Astrocyte (in vitro differentiated cells and primary cell): Measurements from ENCODE around the gene RTN4RL2.

Experiments used
- EZH2 ChIP-seq: IDR thresholded peaks from 2 replicates; pipeline ENCODE4 v1.6.1; 2012; ENCODE audit warnings: mild to moderate bottlenecking, low read length, inconsistent platforms; ENCODE audit not compliant: insufficient read depth
- TF ChIP-seq, protein P1 (sequence below): IDR thresholded peaks from 2 replicates; pipeline ENCODE4 v1.5.1; 2011; ENCODE audit warnings: low read depth, mild to moderate bottlenecking, inconsistent platforms, low read length, moderate library complexity; ENCODE audit not compliant: insufficient read depth

DNA sequence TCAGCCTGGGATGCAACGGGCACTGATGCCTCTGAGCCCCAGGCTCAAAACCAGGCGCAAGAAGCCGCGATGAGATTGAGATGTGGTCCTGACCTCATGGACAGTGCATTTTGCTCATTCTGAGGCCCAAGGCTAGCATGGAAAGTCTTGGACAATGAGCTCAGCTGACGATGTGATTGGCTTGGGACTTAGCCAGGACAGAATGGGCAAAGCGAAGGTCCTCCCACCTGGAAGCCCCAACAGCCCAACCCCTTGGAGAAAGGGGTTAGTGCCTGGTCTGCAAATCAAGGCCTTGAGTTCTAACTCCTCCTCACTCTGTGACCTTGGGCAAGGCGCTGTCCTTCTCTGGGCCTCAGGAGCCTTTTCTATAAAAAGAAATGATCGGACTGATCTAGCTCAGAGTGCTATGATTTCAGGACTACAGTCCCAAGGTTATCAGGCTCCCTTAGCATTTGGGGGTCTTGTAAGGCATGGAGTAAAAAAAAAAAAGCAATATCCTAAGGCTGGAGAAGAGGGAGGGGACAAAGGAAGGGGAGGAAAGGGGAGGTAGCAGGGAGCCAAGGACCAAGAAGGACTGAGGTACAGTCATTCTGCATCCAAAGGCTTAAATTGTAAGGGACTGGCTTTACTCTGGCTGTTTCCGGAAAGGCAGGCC, 36.1 kb upstream of the RTN4RL2 start:
- TF ChIP-seq EZH2 = no peak
- TF ChIP-seq, protein P1, sequence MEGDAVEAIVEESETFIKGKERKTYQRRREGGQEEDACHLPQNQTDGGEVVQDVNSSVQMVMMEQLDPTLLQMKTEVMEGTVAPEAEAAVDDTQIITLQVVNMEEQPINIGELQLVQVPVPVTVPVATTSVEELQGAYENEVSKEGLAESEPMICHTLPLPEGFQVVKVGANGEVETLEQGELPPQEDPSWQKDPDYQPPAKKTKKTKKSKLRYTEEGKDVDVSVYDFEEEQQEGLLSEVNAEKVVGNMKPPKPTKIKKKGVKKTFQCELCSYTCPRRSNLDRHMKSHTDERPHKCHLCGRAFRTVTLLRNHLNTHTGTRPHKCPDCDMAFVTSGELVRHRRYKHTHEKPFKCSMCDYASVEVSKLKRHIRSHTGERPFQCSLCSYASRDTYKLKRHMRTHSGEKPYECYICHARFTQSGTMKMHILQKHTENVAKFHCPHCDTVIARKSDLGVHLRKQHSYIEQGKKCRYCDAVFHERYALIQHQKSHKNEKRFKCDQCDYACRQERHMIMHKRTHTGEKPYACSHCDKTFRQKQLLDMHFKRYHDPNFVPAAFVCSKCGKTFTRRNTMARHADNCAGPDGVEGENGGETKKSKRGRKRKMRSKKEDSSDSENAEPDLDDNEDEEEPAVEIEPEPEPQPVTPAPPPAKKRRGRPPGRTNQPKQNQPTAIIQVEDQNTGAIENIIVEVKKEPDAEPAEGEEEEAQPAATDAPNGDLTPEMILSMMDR = no peak
